CD4-positive, alpha-beta T cell treated with Interleukin-17A for 4 hours (primary cell): ENCODE data around the gene DCC.
"Not testable (repeated sequence)": the region's sequence is repeated elsewhere in the genome, so short reads cannot be mapped to it uniquely, and the experiment has no call there.

Experiments
- DNase-seq: peaks from one replicate; pipeline ENCODE4 v3.0.0-alpha.2; 2020; ENCODE audit warnings: mixed read lengths

Gene DCC

DNA sequence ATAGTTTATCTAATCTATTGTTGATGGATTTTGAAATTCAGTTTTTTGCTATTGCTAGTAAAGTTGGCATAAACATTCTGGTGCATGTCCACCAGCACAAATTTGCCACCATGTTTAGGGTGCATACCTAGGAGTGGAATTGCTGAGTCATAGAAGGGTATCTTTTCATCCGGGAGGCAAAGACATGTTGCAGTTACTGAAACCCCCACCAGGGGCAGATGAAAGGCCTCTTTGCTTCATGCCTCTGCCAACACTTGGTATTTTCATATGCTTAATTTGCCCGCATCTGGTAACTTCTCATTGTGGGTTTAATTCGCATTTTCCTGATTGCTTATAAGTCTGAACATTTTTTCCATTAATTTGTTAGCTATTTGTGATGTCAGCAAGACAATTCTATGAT, 8.2 kb downstream of the DCC start:
- DNase-seq, result no peak

DNA sequence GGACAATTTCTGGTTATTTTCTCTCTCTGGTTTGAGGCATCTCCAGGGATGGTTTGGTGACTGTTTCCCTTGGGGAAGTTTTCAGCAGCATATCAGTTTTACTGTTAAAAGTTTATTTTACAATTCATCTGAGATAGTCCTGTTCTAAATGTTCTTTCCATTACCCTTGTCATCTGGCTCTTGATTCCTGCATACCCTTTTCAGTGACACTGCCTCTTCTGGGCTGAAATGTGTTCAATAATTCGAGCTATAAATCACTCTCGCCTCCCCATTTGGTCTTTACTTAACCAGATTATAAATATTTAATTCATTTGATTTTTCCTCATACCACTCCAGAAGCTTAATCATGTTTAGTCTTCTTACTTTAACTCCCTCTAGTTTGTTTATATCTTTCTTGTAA, 9.5 kb downstream of the DCC start:
- no peak for DNase-seq

DNA sequence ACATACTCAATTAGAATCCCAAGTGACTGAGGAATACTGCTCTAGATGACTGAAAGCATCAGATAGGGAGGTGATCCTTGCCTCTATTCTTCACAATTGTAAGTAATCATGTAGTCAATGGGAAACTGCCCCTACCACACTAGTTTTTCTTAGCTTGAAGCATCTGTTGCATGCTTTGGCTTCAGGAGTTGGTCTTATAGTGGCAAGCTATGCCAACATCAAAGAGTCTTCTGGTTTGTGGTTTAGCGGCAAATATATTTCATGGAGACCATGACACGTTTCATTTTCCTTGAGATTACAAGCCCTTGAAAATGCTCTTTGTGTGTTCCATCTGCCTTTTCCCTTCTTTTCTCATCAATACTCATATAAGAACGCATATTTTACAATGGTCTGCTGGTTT, 12.9 kb downstream of the DCC start:
- no peak for DNase-seq

DNA sequence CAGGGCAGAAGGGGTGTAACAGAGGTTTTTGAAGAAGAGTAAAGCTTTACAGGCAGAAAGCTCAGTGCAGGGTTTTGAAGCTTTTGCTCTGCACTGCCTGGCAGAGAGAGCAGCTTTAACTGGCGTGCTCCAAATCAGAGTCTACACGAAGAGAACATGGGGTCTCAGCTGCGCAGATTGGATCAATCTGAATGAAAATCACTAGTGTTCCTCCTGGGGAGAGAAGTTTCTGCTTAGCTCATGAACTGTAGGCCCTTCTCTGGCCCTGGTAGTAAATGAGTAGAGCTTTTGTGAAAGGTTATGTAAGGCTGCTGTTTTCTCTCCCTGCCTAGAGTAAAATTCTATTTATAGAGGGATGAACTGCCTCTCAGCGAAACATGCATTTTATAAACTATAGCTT, 13.6 kb downstream of the DCC start:
- DNase-seq, result no peak

DNA sequence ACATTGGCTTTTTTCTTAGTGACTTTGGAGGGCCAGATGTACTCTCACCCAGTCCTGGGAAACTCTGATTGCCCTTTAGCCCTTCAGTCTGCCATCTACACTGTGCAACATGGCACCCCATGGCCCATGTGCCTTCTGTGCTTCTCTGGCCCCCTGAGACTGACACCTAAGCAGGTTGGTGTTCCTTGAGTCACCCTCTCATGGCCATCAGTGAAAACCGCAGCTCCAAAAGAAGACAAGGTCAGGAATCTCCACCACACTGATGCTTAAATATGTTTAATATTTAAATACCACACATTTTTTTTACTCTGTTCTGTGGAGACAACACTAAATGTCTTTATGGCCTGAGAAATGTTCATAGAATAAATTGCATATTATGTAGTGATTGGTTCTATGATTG, 23.9 kb downstream of the DCC start:
- no peak for DNase-seq

DNA sequence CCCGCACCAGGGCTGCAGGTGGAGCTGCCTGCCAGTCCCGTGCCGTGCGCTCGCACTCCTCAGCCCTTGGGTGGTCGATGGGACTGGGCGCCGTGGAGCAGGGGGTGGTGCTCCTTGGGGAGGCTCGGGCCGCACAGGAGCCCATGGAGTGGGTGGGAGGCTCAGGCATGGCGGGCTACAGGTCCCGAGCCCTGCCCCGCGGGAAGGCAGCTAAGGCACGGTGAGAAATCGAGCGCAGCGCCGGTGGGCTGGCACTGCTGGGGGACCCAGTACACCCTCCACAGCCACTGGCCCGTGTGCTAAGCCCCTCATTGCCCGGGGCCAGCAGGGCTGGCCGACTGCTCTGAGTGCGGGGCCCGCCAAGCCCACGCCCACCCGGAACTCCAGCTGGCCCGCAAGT, 26.9 kb downstream of the DCC start:
- DNase-seq, result not testable (repeated sequence)

DNA sequence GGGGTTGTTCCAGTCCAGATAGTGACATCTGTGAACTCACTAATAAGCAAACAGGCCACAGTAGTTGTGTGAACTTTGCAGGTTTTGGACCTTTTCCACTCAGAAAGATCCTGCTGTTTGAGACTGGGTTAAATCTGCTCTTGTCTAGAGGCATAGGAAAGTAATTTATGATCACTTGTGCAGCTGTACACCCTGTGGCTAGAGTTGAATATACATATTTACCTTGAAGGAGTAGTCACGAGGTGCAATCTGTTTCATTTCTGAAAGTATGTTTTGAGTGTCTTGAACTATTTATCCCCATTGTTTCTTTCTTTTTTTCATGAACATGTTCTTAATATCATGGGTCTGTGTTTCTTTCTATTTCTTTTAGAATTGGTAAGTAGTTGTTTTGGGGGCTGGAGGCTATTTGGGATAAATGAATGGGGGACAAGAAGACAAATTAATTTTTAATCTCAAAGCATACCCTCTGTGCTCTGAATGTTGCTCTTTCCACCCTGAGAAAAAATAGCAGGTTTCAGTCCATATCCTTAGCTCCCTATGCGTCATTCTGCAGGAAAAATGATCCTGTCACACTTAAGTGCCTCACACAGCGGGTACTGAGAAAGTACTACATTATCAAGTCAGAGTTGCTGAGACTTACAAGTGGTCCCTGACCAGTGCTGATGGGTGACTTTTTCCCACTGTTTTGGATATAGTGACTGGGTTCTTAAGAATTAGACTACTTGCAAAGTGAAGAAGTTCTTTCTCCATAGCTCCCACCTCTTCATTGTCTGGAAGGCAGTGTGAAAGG, 28.2 kb downstream of the DCC start:
- DNase-seq, result no peak

DNA sequence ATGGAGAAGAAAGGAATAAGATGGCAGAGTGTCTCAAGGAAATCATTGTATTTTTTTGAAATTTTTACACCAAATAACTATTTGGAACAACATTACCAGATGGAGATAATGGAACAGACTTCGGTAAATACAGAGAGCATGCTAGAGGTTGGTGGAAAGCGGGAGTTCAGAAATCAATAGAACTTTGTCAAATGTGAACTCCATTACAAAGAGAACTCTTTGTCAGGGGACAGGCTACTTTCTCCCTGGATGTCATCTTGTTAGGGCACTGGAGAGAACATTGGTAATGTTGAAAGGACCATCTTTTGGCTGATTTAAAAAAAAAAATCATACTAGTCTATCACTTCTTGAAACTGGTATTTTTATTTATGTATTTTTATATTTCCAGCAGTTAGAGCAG, 30.8 kb downstream of the DCC start:
- DNase-seq, result no peak

DNA sequence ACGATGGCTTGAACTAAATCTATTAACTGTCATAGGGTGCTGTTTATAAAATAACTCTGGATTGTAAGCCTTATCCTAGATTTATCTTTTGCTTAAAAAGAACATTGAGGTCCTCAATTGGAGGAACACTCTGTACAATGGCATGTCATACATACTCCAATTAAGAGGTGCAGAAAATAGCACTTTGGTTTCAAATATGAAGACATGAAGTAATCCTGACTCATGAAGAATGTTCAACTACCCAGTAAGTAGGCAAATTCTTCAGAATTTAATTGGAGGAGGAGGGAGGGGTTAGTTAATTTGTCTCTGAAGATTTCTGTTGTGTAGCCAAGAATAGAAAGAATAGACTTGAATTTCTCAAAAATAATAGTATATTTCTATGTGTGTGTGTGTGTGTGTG, 36.1 kb downstream of the DCC start:
- no peak for DNase-seq

DNA sequence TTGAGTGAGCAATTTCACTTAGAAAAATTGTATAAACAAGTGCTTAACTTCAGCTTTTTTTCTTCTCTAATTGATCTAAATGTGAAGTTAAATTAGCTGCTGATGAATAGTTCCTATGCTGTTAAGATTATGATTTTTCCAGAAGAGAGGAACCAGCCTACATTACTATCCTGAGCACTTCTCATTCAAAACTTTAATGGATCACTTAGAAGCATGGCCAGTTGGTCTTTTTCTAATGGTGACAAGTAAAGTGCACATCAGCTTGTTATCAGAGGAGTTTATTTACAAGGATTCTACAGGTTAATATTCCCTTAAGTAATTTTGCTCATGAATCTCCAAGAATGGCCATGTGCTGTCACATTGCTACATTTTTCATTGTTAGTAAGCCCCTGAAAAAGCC, 37.1 kb downstream of the DCC start:
- DNase-seq, result no peak

DNA sequence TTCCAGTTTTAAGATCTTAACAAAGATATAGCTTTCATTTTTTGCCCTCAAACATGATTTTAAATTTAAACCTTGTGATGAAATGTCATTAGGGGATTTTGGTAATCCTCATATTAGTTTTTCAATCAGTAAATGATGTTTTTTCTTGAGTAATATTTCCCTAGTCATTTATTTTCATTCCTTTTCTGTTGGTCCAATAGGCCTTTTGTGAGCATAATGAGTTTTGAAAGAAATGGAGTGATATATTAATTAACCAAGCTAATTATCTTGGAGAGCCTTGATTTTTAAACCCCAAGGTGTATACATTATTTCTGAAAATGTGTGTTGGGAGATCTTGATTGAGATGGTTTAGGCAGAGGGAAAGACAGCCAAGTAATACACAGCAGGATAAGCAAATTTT, 46.3 kb downstream of the DCC start:
- no peak for DNase-seq

DNA sequence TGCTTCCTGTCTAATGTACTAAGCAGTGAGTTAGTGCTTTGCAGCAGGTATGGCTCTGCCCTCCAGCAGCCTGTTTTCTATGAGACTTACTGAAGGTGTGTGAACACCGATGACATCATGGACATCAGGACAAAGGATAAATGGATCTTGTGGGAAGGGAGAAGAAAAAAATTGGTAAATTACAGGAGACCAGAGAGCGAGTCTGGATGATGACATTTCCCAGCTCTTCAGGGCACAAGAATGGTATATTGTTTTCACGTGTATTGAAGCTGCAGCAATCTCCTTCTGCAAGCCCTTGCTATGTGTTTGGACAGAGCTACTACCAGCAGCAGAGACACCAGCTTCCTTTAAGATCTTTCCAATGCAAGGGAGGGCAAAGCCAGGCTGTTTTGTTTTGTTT, 47.2 kb downstream of the DCC start:
- no peak for DNase-seq

DNA sequence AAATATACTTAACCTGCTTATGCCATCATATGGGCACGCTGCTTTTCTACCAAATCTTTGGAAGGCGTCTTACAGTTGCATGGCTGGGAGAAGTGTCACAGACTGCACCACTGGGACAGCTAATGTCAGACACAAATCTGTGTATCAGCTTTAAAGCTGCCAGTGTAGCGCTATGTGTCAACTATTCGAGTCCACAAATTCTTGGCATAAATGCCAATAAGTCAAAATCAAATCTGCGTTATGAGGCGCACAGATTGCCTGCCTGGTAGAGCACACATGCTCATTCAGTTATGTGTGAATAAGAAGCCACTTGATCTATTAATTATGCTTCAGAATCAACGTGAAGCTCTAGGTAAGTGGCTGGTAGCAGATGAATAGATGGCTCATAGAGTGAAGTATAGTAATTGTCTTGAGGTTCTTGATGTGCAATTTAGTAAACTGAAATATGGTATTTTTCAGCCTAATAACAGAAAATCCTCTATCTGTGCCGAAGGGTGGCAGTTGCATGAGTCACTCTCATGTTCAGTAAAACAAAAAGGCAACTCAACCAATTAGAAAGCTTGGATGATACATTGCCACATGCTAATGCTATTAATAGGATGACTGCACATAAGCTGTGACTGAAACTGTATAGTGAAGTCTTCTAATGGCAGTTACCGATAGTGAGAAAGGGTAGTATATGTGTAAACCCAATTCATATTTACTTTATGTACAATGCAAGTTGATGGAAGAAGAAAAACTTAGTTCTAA, 52.0 kb downstream of the DCC start:
- no peak for DNase-seq

DNA sequence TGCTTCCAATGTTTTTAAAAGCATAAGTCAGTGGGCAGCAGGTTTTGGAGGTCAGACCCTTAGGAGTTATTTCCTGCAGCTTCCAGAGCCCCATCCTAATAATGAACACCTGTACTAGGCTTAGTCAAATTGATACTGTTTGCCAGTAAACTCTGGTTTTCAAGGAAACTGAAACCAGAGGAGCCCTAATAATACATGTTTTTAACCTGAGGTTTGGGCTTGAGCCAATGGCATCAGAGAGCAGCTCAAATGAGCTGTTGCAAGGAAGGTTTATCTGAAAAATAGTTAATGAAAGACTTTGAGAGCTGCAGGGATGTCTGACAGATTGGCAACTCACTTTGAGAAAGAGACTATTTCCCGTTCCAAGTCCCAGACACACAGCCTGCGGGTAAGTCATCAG, 54.6 kb downstream of the DCC start:
- no peak for DNase-seq

DNA sequence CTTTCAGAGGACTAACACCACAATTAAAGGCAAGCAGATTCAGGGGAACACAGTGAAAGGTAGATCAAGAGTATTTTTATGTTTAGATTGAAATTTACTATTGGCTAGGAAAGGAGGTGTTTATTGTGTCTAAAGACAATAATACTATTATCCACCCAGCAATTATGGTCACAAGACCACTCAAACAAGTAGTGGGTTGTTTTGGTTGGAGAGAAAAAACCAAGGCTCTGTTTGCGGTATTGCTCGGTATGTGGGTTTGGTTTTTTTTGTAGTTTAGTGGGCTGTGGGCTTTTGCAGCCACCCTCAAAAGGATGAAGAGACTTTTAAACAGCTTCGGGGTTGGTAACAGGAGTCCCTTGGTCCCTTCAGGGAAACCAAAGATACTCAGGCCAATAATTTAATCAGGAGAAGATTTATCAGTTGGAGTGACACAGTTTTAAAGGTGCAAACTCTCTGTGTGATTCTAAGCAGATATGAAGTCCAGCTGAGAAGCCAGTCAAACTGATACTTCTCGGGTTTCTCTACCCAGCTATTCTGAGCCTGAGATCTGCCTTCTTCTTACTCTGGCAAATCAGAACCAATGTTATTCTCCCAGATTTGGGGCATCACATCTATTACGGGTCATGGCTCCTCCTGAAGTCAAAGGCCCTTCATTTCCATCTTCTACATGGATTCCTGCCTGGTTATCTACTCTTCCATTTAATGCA, 55.3 kb downstream of the DCC start:
- DNase-seq, result no peak

DNA sequence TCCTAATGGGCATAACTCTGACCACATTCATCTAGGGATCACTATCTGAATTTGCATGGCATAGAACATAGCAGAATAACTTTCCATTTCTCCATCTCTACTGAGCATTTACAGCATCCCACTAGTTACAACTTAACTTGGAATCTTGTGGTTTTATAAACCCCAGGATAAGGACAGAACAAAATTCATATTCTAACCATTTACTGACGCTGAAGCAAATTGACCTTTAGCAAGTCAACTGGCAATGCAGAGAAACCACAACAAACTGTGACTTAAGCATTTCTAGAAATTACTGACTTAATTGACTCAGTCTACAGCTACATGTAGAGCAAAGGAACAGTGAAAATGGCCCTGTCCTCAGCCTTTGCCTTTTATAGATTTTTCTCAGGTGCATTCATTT, 61.2 kb downstream of the DCC start:
- DNase-seq, result no peak

DNA sequence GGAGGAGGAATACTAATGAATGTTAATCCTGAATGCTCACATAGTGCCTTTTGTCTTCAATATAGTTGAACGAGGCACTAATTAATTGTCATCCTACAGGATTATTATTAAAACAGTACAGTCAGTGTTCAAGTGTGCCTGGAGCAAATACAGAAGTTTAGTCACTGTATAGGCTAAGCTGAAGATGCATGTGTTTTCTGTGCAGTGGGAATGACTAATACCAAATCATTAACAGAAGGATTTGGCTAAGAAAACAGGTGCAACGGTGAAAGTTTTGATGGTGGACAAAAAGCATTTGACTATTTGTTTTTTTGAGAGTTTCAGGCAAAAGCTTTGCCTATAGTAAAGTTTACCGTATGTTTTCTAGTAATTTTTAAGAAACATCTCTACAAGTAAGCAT, 62.8 kb downstream of the DCC start:
- no peak for DNase-seq

DNA sequence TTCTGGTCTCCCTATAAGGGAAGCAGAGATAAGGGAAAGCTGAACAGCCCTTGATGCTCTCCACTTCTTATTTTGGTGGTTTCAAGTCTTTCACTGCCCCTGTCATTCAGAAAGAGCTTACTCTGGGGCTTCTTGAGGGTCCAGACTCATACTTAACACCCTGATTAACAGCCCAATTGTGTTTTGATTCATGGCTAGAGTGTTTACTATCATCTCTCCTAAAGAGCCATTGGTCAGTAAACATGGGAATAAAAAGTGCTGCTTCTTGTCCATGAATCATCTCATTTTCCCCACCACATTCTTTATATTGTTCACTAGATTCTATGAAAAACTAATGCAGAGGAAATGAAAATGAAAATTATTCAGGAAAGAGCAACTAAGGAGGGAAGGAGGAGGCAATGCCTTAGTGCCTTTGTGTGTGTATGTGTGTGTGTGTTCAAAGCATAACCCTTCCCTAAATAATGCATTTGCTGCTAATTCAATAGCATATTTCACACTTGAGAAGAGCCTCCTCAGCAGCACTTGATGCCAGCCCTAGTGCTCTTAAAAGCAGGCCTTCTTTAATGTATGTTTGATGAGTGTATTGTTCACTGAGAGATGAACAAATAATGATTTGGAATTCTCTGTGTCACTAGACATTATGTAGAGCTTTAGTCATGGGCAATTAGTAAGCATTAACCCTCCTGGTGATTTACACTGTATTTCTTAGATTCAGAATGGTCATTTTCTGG, 63.5 kb downstream of the DCC start:
- no peak for DNase-seq

DNA sequence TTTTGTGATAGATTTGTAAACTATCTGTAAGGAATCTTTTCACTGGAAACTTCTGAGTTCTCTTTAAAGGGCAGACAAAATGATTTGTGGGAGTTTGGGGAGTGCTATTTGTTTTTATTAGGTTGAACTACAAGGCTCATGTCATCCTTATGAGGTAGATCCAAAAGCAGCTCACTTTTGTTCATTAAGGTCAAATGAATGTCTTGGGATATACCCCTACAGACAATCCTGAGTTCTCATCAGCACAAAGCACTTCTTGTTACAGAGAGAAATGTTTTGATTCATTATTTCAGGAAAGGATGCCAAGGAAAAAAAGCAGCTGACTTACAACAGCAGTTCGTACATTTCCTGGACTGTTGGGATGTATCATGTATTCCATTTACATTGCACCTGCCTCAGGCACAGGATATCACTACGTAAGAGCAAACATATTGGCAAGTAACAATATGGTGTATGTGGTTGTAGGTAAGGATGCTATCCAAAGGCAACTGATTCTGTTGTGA, 68.9 kb downstream of the DCC start:
- DNase-seq, result no peak

DNA sequence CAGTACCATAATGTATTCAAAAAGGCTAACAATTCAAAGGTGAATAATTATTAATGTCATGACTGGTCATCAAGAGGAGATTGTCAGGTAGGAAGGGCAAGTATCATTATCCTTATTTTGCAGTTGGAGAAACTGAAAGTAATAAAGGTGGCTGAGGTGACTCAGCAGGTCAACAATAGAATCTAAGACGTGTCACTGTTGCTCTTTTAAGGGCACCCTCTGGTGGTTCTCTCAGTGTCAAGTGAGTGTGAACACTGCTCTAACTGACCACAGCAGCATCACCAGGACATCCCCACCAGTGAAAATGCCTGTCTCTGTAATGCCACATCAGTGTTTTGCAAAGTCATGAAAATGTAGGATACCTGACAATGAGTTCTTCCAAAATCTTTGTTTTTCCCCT, 69.7 kb downstream of the DCC start:
- DNase-seq, result no peak

DNA sequence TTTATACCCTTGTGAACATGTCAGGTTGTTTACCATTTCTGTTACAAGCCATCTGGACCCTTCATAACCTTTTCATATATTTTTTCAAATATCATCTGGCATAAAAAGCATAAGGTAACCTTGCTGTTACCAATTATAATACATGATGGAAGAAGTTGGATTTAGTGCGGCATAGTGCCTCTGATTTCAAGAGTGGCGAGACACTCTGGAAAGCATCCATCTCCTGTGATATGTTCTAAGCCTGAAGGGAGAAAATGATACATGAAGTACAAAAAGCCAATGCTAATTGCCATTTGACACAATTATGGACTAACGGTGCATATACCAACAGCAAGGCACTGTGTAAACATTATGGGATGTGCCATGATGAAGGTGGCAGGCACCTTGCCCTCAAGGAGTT, 75.1 kb downstream of the DCC start:
- no peak for DNase-seq

DNA sequence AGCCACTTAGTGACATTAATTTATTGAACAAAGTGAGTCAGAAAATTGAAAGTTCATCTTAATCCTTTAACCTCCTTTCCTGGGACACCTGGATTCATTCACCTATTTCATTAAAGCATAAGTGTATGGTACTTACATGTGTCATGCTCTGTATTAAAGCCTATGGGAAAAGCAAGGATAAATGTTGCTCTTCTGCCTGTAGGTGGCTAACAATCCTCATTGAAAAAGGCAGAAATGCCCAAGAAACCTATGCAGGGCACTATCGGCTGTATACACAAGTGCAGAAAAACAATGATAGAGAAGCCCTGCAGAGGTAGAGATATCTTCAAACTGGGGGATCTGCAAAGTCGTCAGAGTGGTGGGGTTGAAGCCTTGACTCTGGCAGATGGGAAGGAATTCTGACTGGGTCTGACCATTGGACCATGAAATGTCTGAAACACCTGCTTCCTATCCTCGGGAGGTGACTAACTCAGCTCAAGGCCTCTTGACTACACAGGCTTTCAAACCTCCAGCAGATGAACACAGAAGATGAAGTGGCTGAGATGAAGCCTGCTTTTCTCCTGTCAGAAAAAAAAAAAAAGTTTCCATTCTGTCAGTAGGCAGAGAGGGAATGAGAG, 83.1 kb downstream of the DCC start:
- DNase-seq, result no peak

DNA sequence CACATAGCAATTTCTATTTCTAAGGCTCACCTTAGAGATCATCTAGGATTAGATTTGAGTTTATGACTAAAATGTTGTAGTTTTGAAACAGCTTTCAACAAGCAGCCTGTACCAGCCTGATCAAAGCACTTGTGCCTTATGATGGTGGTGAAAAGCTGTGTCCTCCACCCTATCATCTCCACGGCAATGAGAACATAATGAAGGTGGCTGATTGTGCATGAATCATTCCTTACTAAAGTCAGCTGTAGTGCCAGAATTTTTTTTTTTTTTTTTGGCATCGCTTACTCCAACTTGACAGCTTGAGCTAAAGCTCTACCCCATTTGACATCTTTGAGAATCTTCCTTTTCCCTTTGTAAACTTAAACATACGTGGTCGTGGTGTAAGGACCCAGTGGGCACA, 86.0 kb downstream of the DCC start:
- no peak for DNase-seq
